Left lung (tissue), 10 donors: ENCODE data around the gene ACY1. TPM values are rescaled to one million over a fixed set of nuclear protein-coding genes. Genes with fewer than 3 reads are reported as not detected.

Experiments used
- ATAC-seq: fragments of 200-7000 bp; cut with Tn5 transposase; one replicate; pipeline ENCODE4 v1.9.1; 2020; ENCODE audit warnings: moderate library complexity
- DNase-seq, 4 donors: peaks; one replicate each; pipeline ENCODE4 v3.0.0-alpha.2; 2013 to 2020
- H3K27ac ChIP-seq, 2 donors: fragments of 200-600 bp; sonication (generic) in 1 of 2; one replicate each; pipeline versions ENCODE4 v1.5.0 to v1.8.0; 2020 to 2021
- H3K27me3 ChIP-seq, 2 donors: fragments of 200-600 bp; sonication (generic) in 1 of 2; one replicate each; pipeline versions ENCODE4 v1.5.0 to v1.8.0; 2020 to 2021
- H3K36me3 ChIP-seq, 2 donors: fragments of 200-600 bp; sonication (generic) in 1 of 2; one replicate each; pipeline versions ENCODE4 v1.5.0 to v1.8.0; 2020 to 2021
- H3K4me1 ChIP-seq, 2 donors: fragments of 200-600 bp; one replicate each; pipeline ENCODE4 v1.8.0; 2021
- H3K4me3 ChIP-seq, 2 donors: fragments of 200-600 bp; sonication (generic) in 1 of 2; one replicate each; pipeline versions ENCODE4 v1.5.0 to v1.8.0; 2020 to 2021; ENCODE audit warnings: mild to moderate bottlenecking in 1 of 2
- H3K9me3 ChIP-seq, 2 donors: fragments of 200-600 bp; sonication (generic) in 1 of 2; one replicate each; pipeline versions ENCODE4 v1.5.0 to v1.8.0; 2020 to 2021
- intact Hi-C, 2 donors: fragments of 100-400 bp; cut with DNase I; formaldehyde crosslinking; loops; one replicate each; pipeline versions ENCODE4 v1.11.2 to v1.14.2; 2022
- polyA plus RNA-seq, 6 donors: library from polyadenylated mRNA; unstranded; fragments of 120-200 nt; gene quantifications; one replicate each; pipeline ENCODE4 v1.2.1, GENCODE V29; 2013; ENCODE audit not compliant: insufficient read length in 6 of 6
- total RNA-seq, 2 donors: library from RNA; stranded (reverse); fragmentation: NEBNext Ultra II Directional; extraction: Animal tissue kit (Norgen Biotek cat#: 25700); gene quantifications; one replicate each; pipeline ENCODE4 v1.2.1, GENCODE V29; 2021
- TF ChIP-seq, protein P1 (sequence below), 2 donors: fragments of 200-600 bp; sonication (generic) in 1 of 2; IDR thresholded peaks; one replicate each; pipeline versions ENCODE4 v1.5.0 to v1.8.0; 2021; ENCODE audit warnings: antibody characterized with exemption in 2 of 2
- donor health status: DM: no; HTN: yes; CAD: no.
- donor health status: DM: no; HTN: no; CAD: no.

Gene ACY1
- total and polyA plus RNA-seq, 8 donors, result 29.6 to 42.8 (median 36.9) TPM

- H3K9me3 ChIP-seq, result no peaks in the 10 kb centered on the region
- TF ChIP-seq, protein P1, sequence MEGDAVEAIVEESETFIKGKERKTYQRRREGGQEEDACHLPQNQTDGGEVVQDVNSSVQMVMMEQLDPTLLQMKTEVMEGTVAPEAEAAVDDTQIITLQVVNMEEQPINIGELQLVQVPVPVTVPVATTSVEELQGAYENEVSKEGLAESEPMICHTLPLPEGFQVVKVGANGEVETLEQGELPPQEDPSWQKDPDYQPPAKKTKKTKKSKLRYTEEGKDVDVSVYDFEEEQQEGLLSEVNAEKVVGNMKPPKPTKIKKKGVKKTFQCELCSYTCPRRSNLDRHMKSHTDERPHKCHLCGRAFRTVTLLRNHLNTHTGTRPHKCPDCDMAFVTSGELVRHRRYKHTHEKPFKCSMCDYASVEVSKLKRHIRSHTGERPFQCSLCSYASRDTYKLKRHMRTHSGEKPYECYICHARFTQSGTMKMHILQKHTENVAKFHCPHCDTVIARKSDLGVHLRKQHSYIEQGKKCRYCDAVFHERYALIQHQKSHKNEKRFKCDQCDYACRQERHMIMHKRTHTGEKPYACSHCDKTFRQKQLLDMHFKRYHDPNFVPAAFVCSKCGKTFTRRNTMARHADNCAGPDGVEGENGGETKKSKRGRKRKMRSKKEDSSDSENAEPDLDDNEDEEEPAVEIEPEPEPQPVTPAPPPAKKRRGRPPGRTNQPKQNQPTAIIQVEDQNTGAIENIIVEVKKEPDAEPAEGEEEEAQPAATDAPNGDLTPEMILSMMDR (IDR thresholded peaks at IDR 0.05), result no peak
- intact Hi-C loops, result no loop called here
- no peak overlapping the region for H3K4me3 ChIP-seq
- H3K27me3 ChIP-seq, result no peaks in the 10 kb centered on the region
- H3K36me3 ChIP-seq, result no peaks in the 10 kb centered on the region
- ATAC-seq (no peak), DNase-seq (no peak)
- peaks cover 0 to 10% of the 10 kb centered on the region in 2 donors for H3K4me1 ChIP-seq
- H3K27ac ChIP-seq, result no peak overlapping the region
Observed at GRCh38 chr3:52018319-52019000, 35.1 kb downstream of the ACY1 start.

DNA sequence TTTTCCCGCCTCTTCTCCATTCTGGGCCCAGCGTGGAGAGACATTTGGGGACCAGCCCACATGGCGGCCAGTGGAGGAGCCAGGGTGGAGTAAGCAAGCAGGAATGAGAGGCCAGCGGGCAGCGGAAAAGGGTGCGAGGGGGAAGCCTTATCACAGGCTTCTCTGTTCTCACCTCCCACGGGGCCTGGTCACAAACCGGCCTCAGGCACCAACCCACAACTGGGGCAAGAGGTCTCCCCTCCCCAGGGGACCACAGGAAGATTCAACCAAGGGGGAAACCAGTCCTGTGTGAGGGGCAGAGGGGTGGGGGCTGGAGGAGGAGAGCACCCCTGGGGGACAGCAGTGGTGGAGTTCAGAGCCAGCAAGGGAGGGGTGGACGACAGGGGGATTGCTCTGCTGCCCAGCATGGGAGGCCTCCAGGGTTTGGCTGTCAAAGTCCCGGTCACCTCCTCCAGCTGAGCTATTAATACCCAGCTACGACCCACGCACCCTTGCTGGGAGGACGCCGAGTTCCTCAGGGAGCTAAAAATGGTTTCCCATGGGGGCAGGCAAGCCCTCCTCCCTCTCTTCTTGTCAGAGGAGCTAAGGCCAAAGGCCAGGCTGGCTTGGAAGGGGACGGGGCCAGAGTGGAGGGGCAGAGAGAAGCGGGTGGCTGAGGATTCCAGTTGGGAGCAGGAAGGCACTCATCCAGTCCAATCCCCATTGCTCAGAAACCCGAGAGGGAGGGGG is 36.2 kb downstream of the ACY1 start:
- DNase-seq (peak in 1 of 4 donors; percentile 76), ATAC-seq (no peak)
- no peak overlapping the region for H3K4me3 ChIP-seq
- TF ChIP-seq, protein P1 (IDR thresholded peaks at IDR 0.05), result no peak
- H3K36me3 ChIP-seq, result no peaks in the 10 kb centered on the region
- no peaks in the 10 kb centered on the region for H3K27me3 ChIP-seq
- intact Hi-C loops, result no loop called here
- H3K27ac ChIP-seq, result no peak overlapping the region
- H3K9me3 ChIP-seq, result no peaks in the 10 kb centered on the region
- H3K4me1 ChIP-seq, result peaks cover 0 to 10% of the 10 kb centered on the region in 2 donors

DNA sequence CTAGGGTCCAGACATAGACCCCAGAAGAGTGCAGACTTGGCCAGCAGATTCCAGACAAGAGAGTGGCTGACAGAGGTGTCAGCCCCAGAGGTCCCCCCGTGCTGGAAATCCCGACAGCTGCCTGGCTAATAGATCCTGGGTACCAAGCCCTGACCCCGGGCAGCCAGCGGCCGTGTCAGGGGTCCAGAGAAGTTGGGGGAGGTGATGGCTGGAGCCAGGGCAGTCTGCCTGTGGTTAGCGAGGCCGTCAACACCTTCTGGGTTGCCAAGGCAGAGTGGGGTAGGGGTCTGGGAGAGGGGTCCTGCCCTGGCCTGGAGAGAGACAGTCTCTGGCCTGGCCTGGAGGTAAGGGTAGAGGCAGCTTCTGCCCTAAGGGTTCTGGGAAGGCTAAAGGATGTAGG is 37.5 kb downstream of the ACY1 start:
- Histone ChIP-seq H3K27me3 (no peaks in the 10 kb centered on the region), H3K4me1 (peaks cover 0 to 17% of the 10 kb centered on the region in 2 donors), H3K4me3 (no peak overlapping the region), H3K36me3 (no peaks in the 10 kb centered on the region), H3K27ac (no peak overlapping the region), H3K9me3 (no peaks in the 10 kb centered on the region)
- ATAC-seq, result no peak
- peak in 1 of 4 donors; percentile 51 for DNase-seq
- intact Hi-C loops, result no loop called here
- TF ChIP-seq, protein P1 (IDR thresholded peaks at IDR 0.05), result no peak

DNA sequence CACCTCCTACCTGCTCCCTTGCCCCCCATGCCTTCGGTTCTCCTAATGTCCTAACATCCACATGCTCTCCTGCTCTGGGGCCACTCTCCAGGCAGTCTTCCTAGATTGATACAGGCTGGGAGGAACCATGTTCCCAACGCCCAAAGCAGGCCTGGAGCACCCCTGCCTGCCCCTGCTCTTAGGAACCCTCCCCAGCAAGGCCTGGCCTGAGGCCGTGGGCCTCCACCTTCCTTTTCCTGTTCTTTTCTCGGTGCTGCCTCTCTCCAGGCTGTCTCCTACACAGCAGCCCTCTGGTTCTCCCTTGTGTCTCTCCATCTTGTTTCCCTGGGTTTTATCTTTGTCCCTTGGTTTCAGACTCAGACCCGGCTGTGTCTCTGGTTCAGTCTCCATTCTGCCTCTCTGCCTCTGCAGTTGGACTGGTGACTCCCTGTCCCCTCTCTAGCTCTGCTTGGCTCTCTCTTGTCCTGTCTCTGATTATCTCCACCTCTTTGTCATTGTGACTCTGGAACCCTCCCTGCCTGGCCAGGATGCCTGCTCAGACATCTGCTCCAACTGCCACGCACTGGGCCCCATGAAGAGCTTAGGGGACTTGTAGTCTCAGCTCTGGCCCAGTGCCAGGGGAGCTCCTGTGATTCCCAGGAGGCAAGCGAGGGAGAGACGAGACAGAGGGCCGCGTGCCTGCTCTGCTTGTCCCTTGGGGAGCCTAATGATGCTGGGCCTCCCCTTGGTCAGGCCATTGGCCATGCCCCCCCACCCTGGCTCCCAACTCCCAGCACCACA is 38.3 kb downstream of the ACY1 start:
- DNase-seq, result peak in 1 of 4 donors; percentile 58
- TF ChIP-seq, protein P1 (IDR thresholded peaks at IDR 0.05), result no peak
- Histone ChIP-seq H3K36me3 (no peaks in the 10 kb centered on the region), H3K27me3 (no peaks in the 10 kb centered on the region), H3K4me3 (no peak overlapping the region), H3K4me1 (peaks cover 0 to 21% of the 10 kb centered on the region in 2 donors), H3K9me3 (no peaks in the 10 kb centered on the region), H3K27ac (peak overlapping the region in 1 of 2 donors; percentile 4)
- intact Hi-C loops, result no loop called here
- no peak for ATAC-seq
